Skin of body (tissue), 2 donors: Measurements from ENCODE around the gene PIGQ. TPM values are rescaled to one million over a fixed set of nuclear protein-coding genes. Genes with fewer than 3 reads are reported as not detected.

Source experiments
- DNase-seq: peaks from one replicate; lab custom pipeline; 2025; lab: John Stamatoyannopoulos, UW
- total RNA-seq: library from RNA; depleted of rRNA; stranded (reverse); fragments of >200 nt; gene quantifications from one replicate; pipeline ENCODE4 v1.2.3, GENCODE V29; 2014

The PIGQ gene
- 10.4 TPM for total RNA-seq

DNA sequence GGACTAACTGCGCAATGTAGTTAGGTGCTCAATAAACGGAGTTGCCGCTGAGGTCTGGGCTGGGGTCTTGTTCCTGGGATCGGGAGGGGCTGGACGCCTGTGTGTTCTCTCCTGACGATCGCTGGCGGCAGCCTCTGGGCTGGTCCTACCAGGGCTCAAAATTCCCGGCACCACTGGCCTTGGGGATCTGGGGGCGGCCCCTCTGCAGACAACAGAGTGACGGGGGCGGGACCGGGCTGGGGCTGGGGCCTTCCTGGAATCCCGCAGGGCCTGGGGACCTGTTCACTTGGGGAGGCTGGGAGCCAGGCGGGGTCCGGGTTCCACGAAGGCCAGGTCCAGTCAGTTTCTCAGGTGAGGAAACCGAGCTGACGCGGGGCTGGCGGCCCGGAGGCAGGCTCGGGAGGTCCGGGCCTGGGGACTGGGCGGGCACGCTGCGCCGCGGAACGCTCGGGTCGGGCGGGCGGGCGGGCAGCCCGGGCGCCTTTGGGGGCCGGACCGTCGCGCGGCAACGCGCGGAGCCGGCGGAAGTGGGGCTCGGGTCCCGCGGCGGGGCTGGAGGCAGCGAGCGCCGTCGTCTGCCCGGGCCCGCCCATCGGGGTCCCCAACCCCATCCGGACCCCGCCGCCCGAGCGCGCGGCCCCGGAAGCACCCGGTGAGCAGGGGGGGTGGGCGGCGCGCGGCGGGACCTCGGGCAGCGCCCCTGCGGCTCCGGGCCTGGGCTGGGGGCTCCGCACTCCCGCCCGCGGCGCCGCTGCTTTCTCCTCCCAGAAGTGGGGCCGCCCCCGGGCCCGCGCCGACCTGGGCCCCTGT is at the start of gene PIGQ:
Gene PIGQ, plus strand, starts transcription at position 524 of the 810 bp plus-strand sequence. CDS start 4,107 bp downstream, outside the sequence.
- DNase-seq, result peak; percentile 36

DNA sequence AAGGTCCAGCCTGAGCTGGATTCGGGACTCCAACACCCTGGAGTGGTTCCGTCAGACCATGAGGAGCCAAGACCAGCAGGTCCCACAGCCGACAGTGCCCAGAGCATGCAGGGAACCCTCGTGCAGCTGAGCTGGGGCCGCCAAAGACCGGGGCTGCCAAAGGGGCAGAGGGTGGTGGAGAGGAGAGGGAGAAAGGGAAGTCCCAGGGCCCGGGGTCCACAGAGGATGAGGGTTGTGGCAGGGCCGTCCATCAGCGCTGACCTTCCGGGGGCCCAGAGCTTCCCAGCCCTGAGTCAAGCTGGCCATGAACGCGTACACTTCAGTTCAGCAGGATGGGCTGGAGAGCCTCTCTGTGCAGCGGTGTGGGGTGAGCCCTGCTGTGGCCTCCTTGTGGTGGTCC is 48.9 kb upstream of the PIGQ start:
- no peak for DNase-seq

DNA sequence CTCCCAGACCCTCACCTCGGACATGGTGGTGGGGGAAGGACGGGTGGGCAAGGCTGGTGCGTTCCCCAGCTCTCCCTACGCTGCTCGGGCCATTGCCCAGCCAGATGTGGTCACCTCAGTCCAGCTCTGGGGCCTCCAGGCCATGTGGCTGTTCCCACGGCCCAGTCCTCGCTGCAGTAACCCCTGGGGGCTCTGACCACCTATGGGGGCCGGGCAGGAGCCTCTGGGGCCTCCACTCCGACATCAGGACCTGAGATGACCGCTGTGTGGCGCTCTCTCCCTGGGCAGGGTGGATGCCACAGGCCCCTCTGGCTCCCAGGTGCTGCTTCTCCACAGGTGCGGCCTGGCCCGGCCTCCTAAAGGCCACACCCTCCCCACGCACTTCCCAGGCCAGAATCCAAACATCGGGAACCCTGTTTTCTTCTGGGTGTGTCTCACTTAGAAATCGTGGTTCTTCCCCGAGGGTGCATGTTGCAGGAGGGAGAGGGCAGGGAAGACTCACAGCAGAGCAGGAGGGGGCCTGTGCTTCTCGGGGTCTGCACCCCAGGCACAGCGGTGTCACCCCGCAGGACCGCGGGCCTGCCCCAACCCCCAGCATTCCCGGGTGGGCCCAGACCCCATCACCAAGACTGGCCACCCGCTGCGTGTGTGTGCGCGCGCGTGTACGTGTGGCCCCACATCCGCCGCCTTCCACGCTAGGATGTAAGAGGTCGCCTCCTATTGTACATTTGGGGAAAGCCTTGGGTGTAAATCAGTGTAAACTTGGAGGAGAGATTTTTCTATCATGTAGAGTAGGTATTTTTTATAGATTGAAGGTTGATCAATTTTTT is 48.2 kb upstream of the PIGQ start:
- DNase-seq, result no peak

DNA sequence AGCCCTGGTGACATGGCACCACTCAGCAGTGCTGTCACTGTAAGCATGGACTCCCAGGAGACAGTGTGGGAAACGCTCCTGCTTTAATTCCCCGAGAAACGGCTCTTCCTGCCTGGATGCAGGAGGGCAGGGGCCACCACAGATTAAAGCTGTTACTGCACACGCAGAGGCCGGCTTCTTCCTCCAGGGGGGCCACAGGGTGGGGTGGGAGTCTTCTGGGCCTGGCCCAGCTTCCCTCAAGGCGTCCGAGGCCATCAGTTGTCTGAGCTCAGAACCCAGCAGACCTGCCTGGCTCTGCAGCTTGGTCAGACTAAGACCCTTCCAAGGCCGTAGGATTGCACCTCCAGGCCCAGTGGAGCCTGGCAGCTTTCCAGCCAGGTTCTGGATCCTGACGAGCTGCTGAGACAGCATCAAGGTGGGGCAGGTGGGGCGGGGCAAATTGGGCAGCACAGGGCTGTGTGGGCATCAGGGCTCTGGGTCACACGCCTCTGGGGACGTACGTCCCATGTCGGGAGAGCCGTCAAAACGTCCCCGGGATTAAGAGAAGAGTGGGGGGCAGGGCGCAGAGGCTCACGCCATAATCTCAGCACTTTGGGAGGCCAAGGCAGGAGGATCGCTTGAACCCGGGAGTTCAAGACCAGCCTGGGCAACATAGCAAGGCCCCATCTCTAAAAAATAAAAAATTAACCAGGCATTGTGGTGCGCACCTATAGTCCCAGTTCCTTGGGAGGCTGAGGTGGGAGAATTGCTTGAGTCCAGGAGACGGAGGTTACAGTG is 47.3 kb upstream of the PIGQ start:
- DNase-seq, result no peak

DNA sequence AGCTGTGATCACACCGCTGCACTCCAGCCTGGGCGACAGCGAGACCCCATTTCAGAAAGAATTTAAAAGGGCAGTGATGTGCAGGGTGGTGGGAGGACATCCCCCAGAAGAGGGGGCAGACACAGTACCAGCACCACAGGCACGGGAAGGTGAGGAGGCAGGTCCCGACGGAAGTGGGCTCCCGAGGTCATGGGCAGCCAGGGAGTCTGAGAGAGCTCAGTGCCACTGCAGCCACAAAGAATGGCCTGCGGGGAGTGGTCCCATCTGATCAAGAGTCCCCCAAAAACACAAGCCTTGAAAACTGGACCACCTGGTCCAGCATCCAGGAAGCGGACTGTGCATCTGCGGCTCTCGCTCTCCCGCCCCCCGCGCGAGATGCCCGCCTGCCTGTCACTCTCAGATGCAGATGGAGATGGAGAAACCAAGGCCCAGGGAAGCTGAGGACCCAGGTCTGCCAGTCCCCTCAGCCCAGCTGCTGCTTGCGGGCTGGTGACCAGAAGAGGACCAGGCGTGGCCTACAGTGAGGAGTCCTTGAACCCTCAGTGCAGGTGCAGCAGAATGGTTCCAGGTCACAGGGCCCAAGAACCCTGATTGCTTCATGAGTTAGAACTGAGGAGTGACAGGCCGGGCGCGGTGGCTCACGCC is 46.5 kb upstream of the PIGQ start:
- no peak for DNase-seq

DNA sequence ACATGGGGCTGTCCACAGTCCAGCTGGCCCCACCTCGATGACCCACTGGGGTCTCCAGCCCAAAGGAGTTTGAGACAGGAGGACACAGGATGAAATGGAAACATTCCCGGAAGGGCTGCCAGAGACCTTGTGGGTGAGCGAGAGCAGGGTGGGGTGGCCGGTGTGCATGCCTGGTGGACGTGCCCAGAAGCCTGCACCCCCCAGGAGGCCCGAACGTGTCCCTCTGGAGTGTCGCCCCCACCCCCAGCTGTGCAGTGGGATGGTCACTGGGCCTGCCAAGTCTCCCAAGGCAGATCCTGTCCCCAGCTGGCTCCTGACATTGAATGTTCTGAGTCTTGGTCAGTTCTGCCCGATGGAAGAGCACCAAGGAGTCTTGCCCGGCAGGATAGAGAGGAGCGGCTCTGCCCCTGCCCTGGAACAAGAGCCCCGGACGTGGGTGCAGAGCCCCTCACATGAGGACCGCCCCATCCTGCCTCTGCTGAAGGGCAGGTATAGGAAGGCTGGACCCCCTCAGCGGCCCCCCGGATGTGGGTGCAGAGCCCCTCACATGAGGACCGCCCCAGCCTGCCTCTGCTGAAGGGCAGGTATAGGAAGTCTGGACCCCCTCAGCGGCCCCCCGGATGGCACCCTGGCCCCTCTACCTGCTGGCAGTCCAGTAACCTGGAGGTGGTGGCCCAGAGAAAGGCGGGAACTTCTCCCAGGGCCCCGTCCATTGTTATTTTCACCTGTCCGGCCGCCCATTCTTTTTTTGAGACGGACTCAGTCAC is 45.3 kb upstream of the PIGQ start:
- DNase-seq, result no peak

DNA sequence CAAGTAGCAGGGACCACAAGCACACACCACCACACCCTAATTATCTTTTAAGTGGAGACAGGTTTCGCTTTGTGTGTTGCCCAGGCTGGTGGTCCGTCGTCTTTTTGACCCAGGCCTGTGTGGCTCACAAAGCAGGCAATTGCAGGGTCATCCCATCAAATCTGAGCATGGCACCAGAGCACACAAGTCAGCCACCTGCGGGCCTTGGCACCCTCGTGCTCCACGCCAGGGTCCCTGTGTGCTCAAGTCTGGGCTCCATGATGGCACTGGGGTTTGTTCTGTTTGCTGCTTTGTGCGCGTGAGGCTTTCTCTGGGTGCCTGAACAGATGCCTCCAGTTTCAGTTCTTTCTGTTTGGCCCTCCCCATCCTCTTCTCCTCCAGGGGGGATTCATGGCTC is 44.6 kb upstream of the PIGQ start:
- no peak for DNase-seq

DNA sequence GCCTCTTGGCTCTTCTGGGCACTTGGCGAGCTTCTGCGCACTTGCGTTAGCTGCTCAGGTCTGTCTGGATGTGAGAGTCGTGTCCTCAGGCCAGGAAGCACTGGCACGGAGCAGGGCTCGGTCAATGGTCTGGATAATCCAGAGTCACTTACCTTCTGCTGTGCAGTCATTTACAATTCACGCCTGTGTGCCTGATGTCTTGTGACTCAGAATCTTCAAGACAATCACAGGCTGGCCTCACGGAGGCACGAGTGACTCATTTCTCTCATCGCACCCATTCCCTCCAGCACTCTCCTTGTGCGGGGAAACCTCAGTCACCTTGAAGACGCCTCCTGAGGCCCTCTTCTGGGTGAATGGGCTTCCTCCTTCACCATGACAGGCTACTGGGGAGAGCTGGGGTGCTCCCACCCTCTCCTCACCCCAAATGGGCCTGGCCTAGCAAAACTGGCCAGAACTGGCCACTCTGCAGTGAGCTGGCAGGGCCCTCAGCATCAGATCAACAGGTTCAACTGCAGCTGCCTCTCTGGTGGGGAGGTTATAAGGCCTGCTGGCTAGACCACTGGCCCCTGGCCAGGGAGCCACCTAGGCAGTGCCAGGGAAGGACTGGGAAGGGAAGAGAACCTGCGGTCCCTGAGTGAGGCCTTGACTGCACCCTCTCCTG is 44.1 kb upstream of the PIGQ start:
- DNase-seq, result no peak

DNA sequence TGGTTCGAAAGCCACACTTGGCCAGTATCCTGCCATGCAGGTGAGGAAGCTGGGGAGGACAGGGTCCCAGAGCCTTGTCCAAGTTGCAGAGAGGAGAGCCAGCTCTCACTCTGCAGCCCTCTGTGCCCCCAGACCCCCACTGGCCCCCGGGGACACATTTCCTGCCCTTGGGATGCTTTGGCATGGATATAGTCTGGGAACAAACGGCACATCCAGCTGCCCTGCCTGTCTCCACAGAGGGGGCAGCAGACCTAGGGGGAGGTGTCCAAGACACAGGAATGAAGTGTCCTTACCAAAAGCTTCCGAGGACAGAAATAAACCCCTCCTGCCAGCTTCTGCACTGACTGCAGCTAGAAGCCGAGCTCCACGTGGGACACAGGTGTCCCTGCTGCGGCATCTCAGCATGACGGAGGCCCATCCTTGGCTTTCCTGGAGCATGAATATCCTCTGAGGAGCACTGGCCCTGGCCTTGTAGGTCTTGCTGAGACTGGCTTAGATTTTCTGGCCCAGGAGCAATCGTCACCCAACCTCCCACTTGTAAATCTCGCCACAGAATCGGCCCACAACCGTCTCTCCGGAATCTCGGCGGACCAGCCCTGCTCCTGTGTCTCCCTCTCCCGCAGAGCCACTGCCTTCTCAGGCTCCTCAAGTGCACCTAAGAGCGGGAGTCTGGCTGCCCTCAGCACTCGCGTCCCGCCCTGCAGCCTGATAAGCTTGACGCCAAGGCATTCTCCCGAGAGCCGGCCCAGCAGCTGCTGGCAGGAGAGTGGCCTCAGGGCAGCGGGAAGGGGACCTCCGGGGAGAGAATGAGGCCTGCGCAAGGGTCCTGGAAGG is 43.4 kb upstream of the PIGQ start:
- DNase-seq, result no peak

DNA sequence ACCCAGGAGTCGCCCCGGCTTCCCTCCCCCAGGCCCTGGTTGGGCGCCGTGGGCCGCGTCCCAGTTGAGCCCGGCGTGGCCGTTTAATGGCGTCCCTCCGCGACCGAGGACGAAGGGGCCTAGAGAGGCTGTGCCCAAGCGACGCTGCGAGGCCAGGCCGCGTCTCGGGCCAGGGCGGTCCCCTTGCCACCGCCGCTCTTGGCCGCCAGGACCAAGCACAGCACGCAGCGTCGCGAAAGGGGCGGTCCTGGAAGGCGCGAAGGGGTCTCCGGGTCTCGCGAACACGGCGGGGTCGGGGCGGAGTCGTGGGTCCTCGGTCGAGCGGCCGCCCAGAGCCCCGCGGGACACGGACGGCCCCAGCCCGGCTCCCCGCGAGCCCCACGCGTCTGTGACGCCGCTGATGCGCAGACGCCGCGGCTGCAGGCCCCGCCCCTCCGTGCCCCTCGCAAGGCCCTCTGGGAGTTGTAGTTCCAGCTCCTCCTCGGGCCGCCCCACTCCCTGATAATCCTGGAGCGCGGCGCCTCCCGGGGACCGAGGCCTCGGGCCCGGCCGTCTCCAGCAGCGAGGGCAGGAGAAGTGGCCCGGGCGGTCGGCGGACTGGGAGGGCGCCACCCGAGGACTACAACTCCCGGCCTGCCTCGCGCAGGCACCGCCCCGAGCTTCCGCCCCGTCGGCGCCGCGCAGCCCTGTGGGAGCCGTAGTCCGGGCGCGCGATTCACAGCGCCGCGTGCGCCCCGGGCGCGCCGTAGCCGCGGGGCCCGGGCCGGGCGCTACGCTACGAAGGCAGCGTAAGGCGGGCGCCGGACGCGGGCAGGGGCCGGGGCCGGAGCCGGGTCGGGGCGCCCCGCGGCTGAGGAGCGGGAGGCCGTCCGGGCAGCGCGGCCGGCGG is 42.5 kb upstream of the PIGQ start, which contains the start of gene CAPN15:
Gene CAPN15, plus strand, starts transcription at position 698 of the 889 bp plus-strand sequence. CDS start 19,127 bp downstream, outside the sequence.
- peak; percentile 72 for DNase-seq

DNA sequence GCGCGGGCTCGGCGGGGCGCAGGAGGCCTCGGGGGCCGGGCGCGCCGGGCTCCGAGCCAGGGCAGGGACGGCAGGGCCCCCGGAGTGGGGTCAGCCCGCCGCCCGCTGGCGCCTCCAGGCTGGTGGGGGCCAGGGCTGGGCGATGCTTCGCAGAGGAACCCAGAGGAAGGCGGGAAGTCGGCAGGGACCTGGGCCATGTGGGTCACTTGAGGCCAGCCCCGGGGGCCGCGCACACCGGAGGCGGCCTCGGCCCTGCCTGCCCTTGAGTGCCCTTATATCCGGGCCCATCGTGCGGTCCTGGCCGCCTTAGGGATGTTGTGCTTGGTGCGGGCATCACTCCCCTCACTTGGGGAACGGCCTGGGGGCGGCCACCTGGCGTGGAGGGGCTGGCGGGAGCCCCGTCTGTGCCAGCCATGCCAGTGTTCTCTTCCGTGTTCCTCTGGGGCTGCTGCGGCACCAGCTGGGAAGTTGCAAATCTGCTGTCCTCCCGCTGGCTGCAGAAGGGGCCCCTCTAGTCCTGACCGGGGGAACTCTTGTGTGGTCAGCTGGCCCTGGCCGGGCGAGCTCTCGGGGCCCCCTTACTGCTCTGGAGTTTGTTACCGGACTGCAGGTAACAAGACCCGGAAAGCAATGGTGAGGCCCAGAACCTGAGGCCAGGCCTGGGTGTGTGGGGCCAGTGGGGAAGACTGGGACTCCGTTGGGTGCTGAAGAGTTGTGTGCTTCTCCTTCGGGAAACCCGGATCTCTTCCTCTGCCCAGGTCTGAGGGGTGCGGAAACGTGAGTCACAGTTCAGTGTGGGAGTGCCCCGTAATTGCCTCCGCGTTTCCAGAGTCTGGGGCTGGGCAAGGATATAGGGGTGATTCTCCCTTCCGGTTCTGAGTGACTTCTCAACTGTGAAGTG is 41.4 kb upstream of the PIGQ start:
- DNase-seq, result no peak

DNA sequence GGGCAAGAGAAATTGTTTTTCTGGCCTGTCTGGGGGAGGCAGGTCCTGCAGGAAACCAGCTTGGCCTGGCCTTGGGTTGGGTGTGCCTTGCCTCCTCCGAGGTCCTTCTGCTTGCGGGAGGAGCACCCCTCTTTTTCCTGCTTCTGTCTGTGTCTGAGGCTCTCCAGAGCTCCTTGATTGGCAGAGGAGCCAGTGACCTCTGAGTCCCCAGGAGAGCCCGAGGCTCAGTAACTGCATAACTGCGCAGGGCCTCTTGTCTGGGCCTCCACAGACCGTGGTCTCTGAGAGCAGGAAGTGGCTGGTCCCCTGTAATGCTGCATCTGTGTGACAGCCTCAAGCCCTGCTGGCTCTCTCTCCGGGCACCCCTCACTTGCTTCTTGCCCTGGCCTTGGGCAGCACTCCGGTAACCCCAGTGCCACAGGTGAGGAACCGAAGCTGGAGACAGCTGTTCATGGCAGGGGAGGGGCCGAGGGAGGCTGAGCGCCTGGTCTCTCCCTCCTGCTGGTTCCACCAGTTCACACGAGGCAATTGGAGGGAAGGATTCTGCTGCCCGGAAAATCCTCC is 40.7 kb upstream of the PIGQ start:
- DNase-seq, result no peak

DNA sequence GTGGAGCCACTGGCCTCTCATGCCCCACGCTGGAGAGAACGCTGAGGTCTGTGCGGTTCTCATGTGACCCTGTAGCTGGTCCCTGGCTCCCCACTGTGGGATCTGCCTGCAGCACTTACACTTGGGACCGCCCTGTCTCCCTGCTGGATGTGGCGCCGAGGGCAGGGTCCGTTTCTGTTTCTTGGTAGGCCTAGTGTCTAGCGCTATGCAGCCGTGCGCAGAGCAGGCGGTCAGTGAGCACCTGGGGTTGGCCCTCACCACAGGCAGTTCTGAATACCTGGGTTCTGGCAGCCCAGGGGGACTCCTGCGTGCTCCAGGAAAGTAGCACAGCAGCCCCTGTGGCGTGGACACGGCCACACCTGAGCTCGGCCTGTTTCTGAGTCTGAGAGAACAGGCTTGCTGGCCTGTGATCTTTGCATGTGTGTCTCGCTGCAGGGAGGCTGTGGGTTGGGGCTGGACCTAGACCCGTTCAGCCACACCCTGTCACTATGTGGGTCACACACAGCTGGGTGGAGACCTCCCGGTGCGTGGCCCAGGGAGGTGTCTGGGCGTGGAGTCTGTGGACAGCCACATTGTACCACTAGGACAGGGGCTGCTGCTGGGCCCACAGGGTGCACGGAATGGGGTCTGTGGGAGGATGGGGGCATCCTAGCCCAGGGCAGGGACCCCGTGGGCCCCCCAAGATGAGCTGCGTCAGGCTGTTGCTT is 39.5 kb upstream of the PIGQ start:
- no peak for DNase-seq

DNA sequence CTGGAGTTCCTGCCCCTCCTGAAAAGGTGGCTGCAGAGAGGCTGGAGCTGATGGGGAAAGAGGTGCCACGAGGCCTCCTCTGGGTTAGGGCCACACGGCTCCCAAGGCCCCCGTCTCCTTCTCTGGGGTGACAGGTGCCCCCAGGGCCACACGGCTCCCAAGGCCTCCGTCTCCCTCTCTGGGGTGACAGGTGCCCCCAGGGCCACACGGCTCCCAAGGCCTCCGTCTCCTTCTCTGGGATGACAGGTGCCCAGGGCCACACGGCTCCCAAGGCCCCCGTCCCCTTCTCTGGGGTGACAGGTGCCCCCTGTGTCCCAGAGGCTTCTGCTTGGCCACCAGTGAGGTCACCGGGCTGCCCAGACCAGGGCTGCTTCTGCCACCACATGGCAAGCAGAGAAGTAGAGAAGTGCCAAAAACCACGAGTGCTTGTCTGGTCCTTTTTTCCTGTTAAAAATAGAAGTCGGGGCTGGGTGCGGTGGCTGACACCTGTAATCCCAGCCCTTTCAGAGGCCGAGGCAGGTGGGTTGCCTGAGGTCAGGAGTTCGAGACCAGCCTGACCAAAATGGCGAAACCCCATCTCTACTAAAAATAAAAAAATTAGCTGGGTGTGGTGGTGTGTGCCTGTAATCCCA is 38.2 kb upstream of the PIGQ start:
- DNase-seq, result no peak

DNA sequence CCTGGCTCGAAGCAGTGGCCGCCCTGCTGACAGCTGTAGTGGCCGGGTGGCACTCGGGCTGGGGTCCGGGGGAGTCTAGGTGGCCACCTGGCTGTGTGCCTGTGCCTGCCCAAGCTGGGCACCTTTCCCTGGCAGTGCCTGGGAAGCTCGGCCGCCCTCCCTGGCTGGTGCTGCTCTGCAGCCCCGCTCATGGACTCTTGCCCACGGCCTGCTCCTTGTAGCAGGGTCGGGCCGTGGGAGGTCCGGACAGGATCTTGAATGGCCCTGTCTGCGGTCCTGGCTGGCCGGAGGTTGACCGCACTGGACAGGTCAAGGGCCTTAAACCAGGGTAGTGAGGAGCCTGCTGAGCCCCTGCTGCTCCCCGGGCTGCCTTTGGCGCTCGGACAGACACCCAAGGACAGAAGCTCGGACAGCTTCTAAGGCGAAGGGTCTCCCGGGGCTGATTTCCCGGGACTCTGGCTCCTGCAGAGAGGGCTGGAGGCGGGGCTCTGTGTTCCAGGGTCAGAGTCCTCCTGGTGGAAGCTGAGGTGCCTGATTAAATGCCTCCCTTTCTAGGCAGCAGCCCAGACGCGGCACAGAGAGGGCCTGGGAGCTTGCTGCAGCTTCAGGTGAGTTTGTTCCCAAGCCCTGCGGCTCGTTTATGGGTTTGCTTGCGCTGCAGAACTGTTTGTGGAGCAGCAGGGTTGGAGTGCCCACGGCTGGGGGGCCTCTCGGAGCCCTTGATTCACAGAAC is 36.2 kb upstream of the PIGQ start:
- no peak for DNase-seq
